Upper lobe of left lung (tissue), 4 donors: Measurements from ENCODE around the gene CA4.

Source experiments
- EP300 ChIP-seq, 4 donors: sonication (generic); formaldehyde crosslinking; IDR thresholded peaks; one replicate each; pipeline ENCODE4 v1.5.1; 2017; ENCODE audit warnings: antibody characterized with exemption in 4 of 4, control low read depth in 2 of 4
- POLR2A ChIP-seq, 4 donors: fragments of 450-650 bp; IDR thresholded peaks; one replicate each; pipeline ENCODE4 v1.5.1; 2016 to 2017; ENCODE audit warnings: antibody characterized with exemption in 4 of 4, mild to moderate bottlenecking in 2 of 4
- TF ChIP-seq, protein P1 (sequence below), 6 experiments: fragments of 450-650 bp in 4 of 6; fragments of 200-600 bp in 2 of 6; sonication (generic) in 2 of 6; IDR thresholded peaks; one replicate each; pipeline ENCODE4 v1.5.1; 2016 to 2019; ENCODE audit warnings: antibody characterized with exemption in 6 of 6

DNA sequence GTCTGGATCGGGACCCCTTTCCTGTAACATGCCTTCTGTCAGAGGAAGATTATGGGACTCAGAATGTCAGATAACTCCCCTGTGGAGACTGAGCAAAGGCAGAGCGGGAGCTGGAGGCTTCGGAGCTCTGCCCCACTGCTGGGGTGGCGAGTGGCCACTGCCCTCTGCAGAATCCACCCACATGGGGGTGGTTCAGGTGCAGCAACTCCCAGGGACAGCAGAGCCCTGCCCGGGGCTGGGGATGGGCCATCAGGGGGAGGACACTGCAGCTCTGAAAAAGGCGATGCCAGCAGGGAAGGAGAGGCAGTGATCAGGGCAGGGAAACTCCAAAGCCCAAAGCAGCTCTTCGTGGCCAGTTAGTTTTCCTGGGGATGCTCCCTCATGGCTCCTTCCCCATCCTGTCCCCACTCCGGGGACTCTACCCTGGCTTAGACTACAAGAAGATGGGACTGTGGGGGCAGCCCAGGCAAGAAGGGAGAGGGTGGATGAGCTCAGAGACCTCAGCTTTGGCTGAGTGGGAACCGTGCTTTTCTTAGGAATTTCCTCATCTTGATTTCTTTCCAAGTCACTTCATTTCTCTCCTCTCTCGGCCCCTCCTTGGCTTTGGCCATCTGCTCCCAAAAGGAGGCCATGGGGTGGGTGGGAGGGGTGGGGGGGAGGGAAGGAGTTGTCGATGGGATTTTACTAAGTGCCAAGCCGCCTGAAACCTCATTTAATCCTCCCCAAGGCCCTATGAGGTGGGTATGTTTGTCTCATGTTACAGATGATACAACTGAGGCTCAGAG, 4.0 kb downstream of the CA4 start:
- TF ChIP-seq, protein P1, sequence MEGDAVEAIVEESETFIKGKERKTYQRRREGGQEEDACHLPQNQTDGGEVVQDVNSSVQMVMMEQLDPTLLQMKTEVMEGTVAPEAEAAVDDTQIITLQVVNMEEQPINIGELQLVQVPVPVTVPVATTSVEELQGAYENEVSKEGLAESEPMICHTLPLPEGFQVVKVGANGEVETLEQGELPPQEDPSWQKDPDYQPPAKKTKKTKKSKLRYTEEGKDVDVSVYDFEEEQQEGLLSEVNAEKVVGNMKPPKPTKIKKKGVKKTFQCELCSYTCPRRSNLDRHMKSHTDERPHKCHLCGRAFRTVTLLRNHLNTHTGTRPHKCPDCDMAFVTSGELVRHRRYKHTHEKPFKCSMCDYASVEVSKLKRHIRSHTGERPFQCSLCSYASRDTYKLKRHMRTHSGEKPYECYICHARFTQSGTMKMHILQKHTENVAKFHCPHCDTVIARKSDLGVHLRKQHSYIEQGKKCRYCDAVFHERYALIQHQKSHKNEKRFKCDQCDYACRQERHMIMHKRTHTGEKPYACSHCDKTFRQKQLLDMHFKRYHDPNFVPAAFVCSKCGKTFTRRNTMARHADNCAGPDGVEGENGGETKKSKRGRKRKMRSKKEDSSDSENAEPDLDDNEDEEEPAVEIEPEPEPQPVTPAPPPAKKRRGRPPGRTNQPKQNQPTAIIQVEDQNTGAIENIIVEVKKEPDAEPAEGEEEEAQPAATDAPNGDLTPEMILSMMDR (IDR thresholded peaks at IDR 0.05) = no peak
- TF ChIP-seq POLR2A (IDR thresholded peaks at IDR 0.05) (no peak), EP300 (IDR thresholded peaks at IDR 0.05) (no peak)
